GM19351 (cell line): ENCODE data around the gene OVCH2.
"Not testable (repeated sequence)": the region's sequence is repeated elsewhere in the genome, so short reads cannot be mapped to it uniquely, and the experiment has no call there.

ENCODE experiments used
- ATAC-seq: cut with Tn5 transposase; IDR thresholded peaks from one replicate; pipeline ENCODE4 v1.9.1; 2021; ENCODE audit warnings: mild to moderate bottlenecking, moderate library complexity; ENCODE audit not compliant: unreplicated experiment

The OVCH2 gene

GRCh38 chr11:7672276-7672959 lies 33.9 kb downstream of the OVCH2 start:
- no peak for ATAC-seq

- ATAC-seq = peak; percentile 45
Observed at GRCh38 chr11:7671347-7672215, 34.7 kb downstream of the OVCH2 start.

GRCh38 chr11:7670641-7671040 lies 35.6 kb downstream of the OVCH2 start:
- ATAC-seq = no peak

GRCh38 chr11:7668911-7669310 lies 37.4 kb downstream of the OVCH2 start:
- no peak for ATAC-seq

GRCh38 chr11:7668464-7668863 lies 37.8 kb downstream of the OVCH2 start:
- no peak for ATAC-seq

GRCh38 chr11:7667460-7667859 lies 38.8 kb downstream of the OVCH2 start:
- no peak for ATAC-seq

- no peak for ATAC-seq
Observed at GRCh38 chr11:7666292-7666866, 39.9 kb downstream of the OVCH2 start.

DNA sequence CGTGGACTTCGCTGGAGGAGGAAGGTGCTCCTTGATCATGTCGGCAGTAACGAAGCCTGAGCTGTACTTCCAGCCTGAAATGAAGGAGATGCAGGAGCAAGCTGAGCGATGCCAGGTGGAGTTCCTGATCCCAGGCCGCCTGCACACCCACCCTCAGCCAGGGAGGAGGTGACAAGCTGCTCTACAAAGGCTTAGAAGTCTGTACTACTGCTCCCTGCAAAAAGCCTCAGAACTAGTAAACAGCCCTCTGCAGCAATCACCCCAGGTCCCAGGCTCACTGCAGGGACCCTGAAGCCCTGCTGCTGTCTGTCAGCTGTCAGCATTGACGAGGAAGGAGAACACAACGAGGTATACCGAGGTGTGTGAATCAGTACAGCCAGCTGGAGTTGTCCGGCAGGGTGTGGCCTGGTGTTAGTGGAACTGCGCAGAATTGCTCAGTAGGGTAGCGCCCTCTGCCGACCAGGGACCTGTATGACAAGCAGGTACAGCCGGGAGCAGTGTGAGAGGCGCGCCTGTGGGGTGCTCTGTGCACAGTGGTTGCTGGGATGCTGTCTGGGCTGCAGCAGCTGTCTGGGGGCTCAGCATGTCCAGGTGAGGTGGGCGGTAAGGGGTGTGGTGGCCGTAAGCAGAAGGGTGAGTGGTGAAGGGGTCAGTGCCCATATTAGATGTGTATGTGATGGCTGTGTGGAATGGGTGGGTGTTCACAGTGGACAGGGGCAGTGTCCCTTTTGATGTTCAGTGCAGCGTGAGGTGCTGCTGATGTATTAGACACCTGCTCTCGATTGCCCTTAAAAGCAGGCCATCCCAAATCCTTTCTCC lies 40.6 kb downstream of the OVCH2 start:
- ATAC-seq = peak; percentile 100

DNA sequence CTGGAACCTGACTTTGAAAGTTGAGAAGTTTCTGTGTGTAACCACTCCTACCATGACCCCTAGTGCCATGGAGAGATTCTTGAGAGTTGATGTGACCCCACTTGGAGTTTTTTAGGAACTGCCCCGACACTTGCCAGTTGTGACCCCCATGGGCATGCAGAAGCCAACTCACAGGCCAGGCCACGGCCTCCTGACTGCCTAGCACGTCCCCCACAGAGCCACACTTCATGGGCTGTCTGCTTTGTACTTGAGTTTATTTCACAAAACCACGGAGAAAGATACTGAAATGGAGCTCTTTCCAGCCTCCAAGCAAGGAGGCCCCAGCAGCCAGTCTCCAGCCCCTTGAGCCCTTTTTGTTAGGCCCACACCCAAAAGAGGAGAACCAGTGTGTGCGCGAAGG lies 41.4 kb downstream of the OVCH2 start:
- ATAC-seq = no peak

GRCh38 chr11:7663531-7663930 lies 42.7 kb downstream of the OVCH2 start:
- not testable (repeated sequence) for ATAC-seq

DNA sequence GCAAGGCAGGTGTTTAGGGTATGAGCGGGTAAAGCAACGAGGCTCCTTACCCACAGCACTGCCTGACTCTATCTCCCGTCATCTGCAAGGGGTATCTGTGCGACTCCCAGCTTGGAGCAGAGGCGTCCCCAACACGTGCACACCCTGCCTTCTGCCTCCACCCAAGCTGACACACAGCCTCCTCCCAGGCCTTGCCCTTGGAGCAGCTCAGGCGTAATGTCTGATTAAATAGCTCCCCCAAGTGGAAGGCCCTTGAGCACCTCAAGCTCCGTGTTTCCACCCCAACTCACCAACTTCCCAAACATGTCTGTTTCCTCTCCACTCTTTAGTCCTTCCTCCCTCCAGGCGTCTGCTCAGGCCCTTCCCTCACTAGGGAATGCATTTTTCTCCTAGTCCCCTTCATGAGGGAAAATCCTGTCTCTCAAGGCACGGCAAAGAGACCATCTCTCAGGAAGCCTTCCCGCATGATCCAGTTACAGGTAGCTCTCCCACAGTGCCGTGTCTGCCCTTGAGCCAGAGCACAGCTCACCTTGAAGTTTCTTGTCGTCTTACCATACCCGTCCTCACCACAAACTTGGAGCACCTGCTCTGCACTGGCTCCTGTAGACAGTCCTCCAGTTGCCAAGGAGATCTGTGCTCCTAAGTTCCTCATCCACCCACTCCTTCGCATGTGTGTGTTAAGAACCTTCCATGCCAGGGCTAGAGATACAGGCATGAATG lies 48.8 kb downstream of the OVCH2 start:
- no peak for ATAC-seq

GRCh38 chr11:7656704-7657103 lies 49.6 kb downstream of the OVCH2 start:
- no peak for ATAC-seq

- no peak for ATAC-seq
Observed at GRCh38 chr11:7655253-7656217, 50.7 kb downstream of the OVCH2 start.

DNA sequence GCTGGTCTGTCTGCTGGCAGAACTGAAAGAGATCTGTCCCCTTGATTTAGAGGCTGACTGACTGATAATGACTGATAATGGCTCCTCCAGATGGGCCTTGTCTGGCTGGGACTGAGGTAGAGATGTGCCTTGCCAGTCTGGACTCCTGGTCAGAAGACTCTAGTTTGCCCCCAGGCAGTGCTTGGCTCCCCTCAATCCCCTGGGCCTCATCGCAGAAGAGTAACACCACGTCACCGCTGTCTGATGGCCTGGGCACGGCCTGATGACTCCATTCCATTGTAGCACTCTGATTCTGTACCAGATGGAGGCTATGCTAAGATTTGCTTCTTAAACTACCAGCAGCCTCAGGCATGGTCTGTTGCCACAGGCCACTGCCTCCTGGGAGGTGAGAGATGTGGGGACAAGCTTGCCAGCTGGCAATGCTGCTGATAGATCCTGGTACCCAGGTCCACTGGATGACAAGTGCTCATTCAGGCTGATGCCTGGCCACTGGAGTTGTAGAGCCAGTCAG lies 52.0 kb downstream of the OVCH2 start:
- no peak for ATAC-seq

GRCh38 chr11:7651700-7652099 lies 54.6 kb downstream of the OVCH2 start:
- ATAC-seq = no peak

DNA sequence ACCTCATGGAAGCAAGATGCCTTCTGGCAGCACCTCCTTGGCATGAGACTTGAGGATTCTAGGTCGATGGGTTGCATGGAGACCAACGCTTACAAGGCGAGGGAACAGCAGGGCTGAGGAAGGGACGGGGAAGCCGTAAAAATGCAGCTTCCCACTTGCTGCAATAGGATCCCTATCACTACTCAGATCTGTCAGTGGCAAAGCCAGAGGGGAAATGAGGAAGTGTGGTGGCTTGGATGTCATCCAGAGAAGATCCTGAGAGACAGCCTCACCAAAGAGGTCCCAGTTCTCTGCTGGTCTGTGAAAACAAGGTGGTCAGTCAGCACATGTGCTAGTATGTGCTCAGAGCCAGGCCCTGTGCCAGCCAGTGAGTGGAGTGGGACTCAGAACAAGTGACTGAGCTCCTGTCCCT lies 55.1 kb downstream of the OVCH2 start:
- no peak for ATAC-seq

GRCh38 chr11:7648264-7648663 lies 58.0 kb downstream of the OVCH2 start:
- no peak for ATAC-seq

DNA sequence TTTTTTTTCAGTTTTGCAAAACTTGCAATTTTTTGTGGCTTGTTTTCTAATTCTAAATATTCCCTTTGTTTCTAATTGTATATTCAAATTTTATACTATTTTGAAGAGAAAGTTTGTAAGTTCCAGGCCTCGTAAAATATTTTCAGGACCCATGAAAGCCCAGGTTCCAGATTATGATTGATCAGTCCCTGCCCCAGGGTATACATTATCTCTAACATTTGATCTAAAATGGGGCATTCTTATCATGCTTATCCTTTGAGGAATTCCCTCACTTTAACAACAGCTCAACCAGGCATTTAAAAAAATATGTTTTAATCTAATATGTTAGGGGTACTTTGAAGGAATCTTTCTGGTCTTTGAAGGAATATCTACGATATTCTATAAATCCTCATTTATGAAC lies 59.4 kb downstream of the OVCH2 start:
- no peak for ATAC-seq

GRCh38 chr11:7645206-7645605 lies 61.1 kb downstream of the OVCH2 start:
- ATAC-seq = no peak
